Adrenal gland (tissue), 12 donors: ENCODE data around the gene VPS13D. TPM values are rescaled to one million over a fixed set of nuclear protein-coding genes. Genes with fewer than 3 reads are reported as not detected.

Experiments used
- DNase-seq, 7 donors: peaks; one replicate each; pipeline ENCODE4 v3.0.0-alpha.2; 2019 to 2020
- H3K27ac ChIP-seq, 5 donors: fragments of 200-600 bp; sonication (generic) in 4 of 5; 1 replicate in 3 of 5; 2 replicates in 2 of 5; pipeline versions ENCODE4 v1.5.1 to v1.8.0; 2016 to 2020; ENCODE audit warnings: mild to moderate bottlenecking in 1 of 5
- H3K27me3 ChIP-seq: fragments of 200-600 bp; 2 replicates; pipeline ENCODE4 v1.8.0; 2021
- H3K36me3 ChIP-seq, 2 donors: fragments of 200-600 bp; replicated peaks in 1 of 2; 1 replicate in 1 of 2; 2 replicates in 1 of 2; pipeline versions ENCODE4 v1.5.1 to v1.8.0; 2018 to 2022
- H3K4me1 ChIP-seq, 2 donors: fragments of 200-600 bp; replicated peaks in 1 of 2; 1 replicate in 1 of 2; 2 replicates in 1 of 2; pipeline versions ENCODE4 v1.5.1 to v1.8.0; 2018 to 2021
- H3K4me3 ChIP-seq, 4 donors: fragments of 200-600 bp; sonication (generic) in 3 of 4; one replicate each; pipeline ENCODE4 v1.5.1; 2016 to 2018
- H3K9me3 ChIP-seq, 3 donors: fragments of 200-600 bp; sonication (generic) in 1 of 3; replicated peaks in 1 of 3; 1 replicate in 2 of 3; 2 replicates in 1 of 3; pipeline versions ENCODE4 v1.5.1 to v1.8.0; 2016 to 2021
- CTCF ChIP-seq, 6 experiments: fragments of 450-650 bp in 4 of 6; fragments of 200-600 bp in 2 of 6; sonication (generic) in 1 of 6; IDR thresholded peaks; 1 replicate in 5 of 6; 2 replicates in 1 of 6; pipeline versions ENCODE4 v1.5.1 to v1.8.0; 2016 to 2021; ENCODE audit warnings: antibody characterized with exemption in 6 of 6, mild to moderate bottlenecking in 2 of 6, moderate library complexity in 1 of 6
- POLR2A ChIP-seq, 2 donors: fragments of 450-650 bp; IDR thresholded peaks; one replicate each; pipeline ENCODE4 v1.6.1; 2017; ENCODE audit warnings: antibody characterized with exemption in 2 of 2, mild to moderate bottlenecking in 2 of 2, moderate library complexity in 1 of 2
- WGBS, 4 donors: extraction: QIAGEN DNeasy Blood & Tissue Kit in 2 of 4; methylation state at CpG; one replicate each; pipeline versions ENCODE4 v1.1.5 to v1.1.7; 2013 to 2017; 5-methylcytosine and 5-hydroxymethylcytosine counted together
- intact Hi-C, 2 donors: fragments of 100-400 bp; cut with DNase I; formaldehyde crosslinking; loops; one replicate each; pipeline versions ENCODE4 v1.14.1 to v1.15.0; 2022 to 2023
- polyA plus RNA-seq, 3 donors: library from polyadenylated mRNA; stranded (reverse); fragments of 200-250 nt in 2 of 3; fragments of 350-450 nt in 1 of 3; fragmentation: Illumina TruSeq in 1 of 3; extraction: RNeasy Lipid Tissue Mini Kit (QIAGEN cat#74804) in 1 of 3; gene quantifications; one replicate each; pipeline ENCODE4 v1.2.3, GENCODE V29; 2013 to 2014
- total RNA-seq, 9 donors: library from RNA; depleted of rRNA in 4 of 9; stranded (reverse); fragments of >200 nt in 4 of 9; fragments of 120-200 nt in 1 of 9; fragmentation: NEBNext Ultra II Directional in 1 of 9; extraction: Animal tissue kit (Norgen Biotek cat#: 25700) in 1 of 9; gene quantifications; one replicate each; pipeline versions ENCODE4 v1.1.0 to v1.2.4, GENCODE V29; 2013 to 2023
- donor health status: healthy with polysubstance abuse.
- donor health status: Bipolar disorder and iron deficiency.
- donor health status: DM: yes; HTN: yes; CAD: no.
- donor health status: DM: no; HTN: no; CAD: no.
- donor health status: DM: no; HTN: no; CAD: no.
- donor health status: DM: yes; HTN: yes; CAD: no.

The VPS13D gene
- total and polyA plus RNA-seq, 12 donors: 17.0 to 62.3 (median 39.9) TPM

GRCh38 chr1:12539705-12540579 is 310.1 kb downstream of the VPS13D start:
- peak in 5 of 7 donors; percentile 36 to 77 (median 55) for DNase-seq
- intact Hi-C loops: loop anchor here in 1 of 2 donors (10.0 kb wide), 1 partner anchor 75 kb away; the partner anchor contains the start of gene DHRS3
- Histone ChIP-seq H3K27ac (peak overlapping the region in 2 of 5 donors; percentile 30 to 54), H3K9me3 (peaks cover 0 to 9% (median 0%) of the 10 kb centered on the region in 3 donors), H3K4me1 (peaks cover 0 to 13% of the 10 kb centered on the region in 2 donors), H3K36me3 (no peaks in the 10 kb centered on the region), H3K4me3 (no peak overlapping the region), H3K27me3 (peaks cover 8% of the 10 kb centered on the region)
- TF ChIP-seq POLR2A (IDR thresholded peaks at IDR 0.05): no peak
- no peak for TF ChIP-seq CTCF (IDR thresholded peaks at IDR 0.05)
- whole genome bisulfite sequencing, 4 donors: 57 to 65% (median 59%) methylated on average over 5 to 34 of the region's 34 CpGs

- intact Hi-C loops: loop anchor here in 1 of 2 donors (10.0 kb wide), 1 partner anchor 74 kb away; the partner anchor contains the start of gene DHRS3
- no peak for DNase-seq
- Histone ChIP-seq H3K4me3 (no peak overlapping the region), H3K27me3 (peaks cover 14% of the 10 kb centered on the region), H3K9me3 (peaks cover 0 to 6% (median 0%) of the 10 kb centered on the region in 3 donors), H3K27ac (peak overlapping the region in 2 of 5 donors; percentile 30 to 54), H3K4me1 (peaks cover 0 to 13% of the 10 kb centered on the region in 2 donors), H3K36me3 (no peaks in the 10 kb centered on the region)
- TF ChIP-seq POLR2A (IDR thresholded peaks at IDR 0.05) (no peak), CTCF (IDR thresholded peaks at IDR 0.05) (no peak)
- 68 to 82% (median 73%) methylated on average over 7 to 17 of the region's 17 CpGs for WGBS, 4 donors
These were observed 310.9 kb downstream of the VPS13D start for GRCh38 chr1:12540580-12541273.

- DNase-seq: peak in 4 of 7 donors; percentile 36 to 66 (median 46)
- WGBS, 4 donors: 63 to 82% (median 68%) methylated on average over 8 to 17 of the region's 17 CpGs
- peak overlapping the region in 2 of 5 donors; percentile 30 to 54 for H3K27ac ChIP-seq
- TF ChIP-seq CTCF (IDR thresholded peaks at IDR 0.05): no peak
- TF ChIP-seq POLR2A (IDR thresholded peaks at IDR 0.05): no peak
- H3K4me1 ChIP-seq: peaks cover 0 to 13% of the 10 kb centered on the region in 2 donors
- no peaks in the 10 kb centered on the region for H3K36me3 ChIP-seq
- intact Hi-C loops: loop anchor here in 1 of 2 donors (10.0 kb wide), 1 partner anchor 73 kb away; the partner anchor contains the start of gene DHRS3
- H3K27me3 ChIP-seq: peaks cover 14% of the 10 kb centered on the region
- no peak overlapping the region for H3K4me3 ChIP-seq
- no peaks in the 10 kb centered on the region for H3K9me3 ChIP-seq
These were observed 311.7 kb downstream of the VPS13D start for GRCh38 chr1:12541274-12542137.
